Neural cell (in vitro differentiated cells): Measurements from ENCODE around the gene DEF6.

Experiments used
- CTCF ChIP-seq: fragments of 450-650 bp; IDR thresholded peaks from 2 replicates; pipeline ENCODE4 v1.5.1; 2014; ENCODE audit warnings: antibody characterized with exemption, mild to moderate bottlenecking, moderate library complexity; ENCODE audit not compliant: poor library complexity, severe bottlenecking
- EP300 ChIP-seq: fragments of 450-650 bp; conservative IDR thresholded peaks from 2 replicates; pipeline ENCODE4 v1.6.1; 2014; ENCODE audit warnings: antibody characterized with exemption, mild to moderate bottlenecking, moderate library complexity; ENCODE audit not compliant: poor library complexity, severe bottlenecking
- EZH2 ChIP-seq: fragments of 200-600, 300-800 bp; shearing (Covaris generic), sonication (generic); IDR thresholded peaks from 2 replicates; pipeline ENCODE4 v1.6.1; 2014; ENCODE audit warnings: antibody characterized with exemption, low read length, borderline replicate concordance, mild to moderate bottlenecking; ENCODE audit not compliant: insufficient read depth, poor library complexity, severe bottlenecking
- MXI1 ChIP-seq: fragments of 450-650 bp; conservative IDR thresholded peaks from 2 replicates; pipeline ENCODE4 v1.6.1; 2014; ENCODE audit warnings: antibody characterized with exemption, mild to moderate bottlenecking; ENCODE audit not compliant: poor library complexity, severe bottlenecking
- POLR2AphosphoS5 ChIP-seq: IDR thresholded peaks from 2 replicates; pipeline ENCODE4 v1.6.1; 2012
- RAD21 ChIP-seq: fragments of 450-650 bp; conservative IDR thresholded peaks from 2 replicates; pipeline ENCODE4 v1.6.1; 2014; ENCODE audit warnings: antibody characterized with exemption, mild to moderate bottlenecking, moderate library complexity
- REST ChIP-seq: IDR thresholded peaks from 2 replicates; pipeline ENCODE4 v1.6.1; 2012; ENCODE audit warnings: borderline replicate concordance
- SMC3 ChIP-seq: fragments of 450-650 bp; conservative IDR thresholded peaks from 2 replicates; pipeline ENCODE4 v1.6.1; 2014; ENCODE audit warnings: antibody characterized with exemption, mild to moderate bottlenecking, moderate library complexity; ENCODE audit not compliant: poor library complexity
- TAF1 ChIP-seq: IDR thresholded peaks from 2 replicates; pipeline ENCODE4 v1.6.1; 2012; ENCODE audit warnings: low read depth

- TF ChIP-seq POLR2AphosphoS5 (no peak), CTCF (no peak), EZH2 (no peak), TAF1 (no peak), REST (no peak), RAD21 (no peak), MXI1 (no peak), EP300 (no peak), SMC3 (no peak)
These were observed 70.6 kb downstream of the DEF6 start for GRCh38 chr6:35368038-35368887.
